CD4-positive, alpha-beta T cell (primary cell): ENCODE results near the gene SLC44A1. TPM values are rescaled to one million over a fixed set of nuclear protein-coding genes. Genes with fewer than 3 reads are reported as not detected.

Experiments
- ATAC-seq: fragments of 200-7000 bp; cut with Tn5 transposase; one replicate; pipeline ENCODE4 v1.10.0; 2022; ENCODE audit warnings: mild to moderate bottlenecking; ENCODE audit not compliant: poor library complexity
- CTCF ChIA-PET: fragments of 350-600 bp; sonication (Branson Sonifier 250); formaldehyde crosslinking; loops from one replicate; lab custom pipeline; 2021; ENCODE audit warnings: antibody characterized with exemption, inconsistent platforms; lab: Charles Lee
- POLR2A ChIA-PET: fragments of 350-600 bp; sonication (Branson Sonifier 250); formaldehyde crosslinking; loops from one replicate; lab custom pipeline; 2021; ENCODE audit warnings: antibody characterized with exemption, inconsistent platforms; lab: Charles Lee
- DNase-seq, 14 experiments: peaks; one replicate each; pipeline ENCODE4 v3.0.0-alpha.2; 2013 to 2020; ENCODE audit warnings: mixed read lengths in 2 of 14
- H3K27ac ChIP-seq, 2 donors: one replicate each; pipeline versions ENCODE4 v1.5.1 to v1.7.0; 2013; ENCODE audit warnings: low read length in 2 of 2, low read depth in 1 of 2, mild to moderate bottlenecking in 1 of 2
- H3K27me3 ChIP-seq, 2 experiments: 1 replicate in 1 of 2; 2 replicates in 1 of 2; pipeline versions ENCODE4 v1.6.1 to v1.7.0; 2013; ENCODE audit warnings: low read length in 2 of 2, control low read depth in 1 of 2, mild to moderate bottlenecking in 1 of 2, moderate library complexity in 1 of 2; ENCODE audit not compliant: insufficient read depth in 2 of 2, control insufficient read depth in 1 of 2
- H3K36me3 ChIP-seq: one replicate; pipeline ENCODE4 v1.6.1; 2013; ENCODE audit warnings: low read length, control low read depth; ENCODE audit not compliant: insufficient read depth
- H3K4me1 ChIP-seq: one replicate; pipeline ENCODE4 v1.6.1; 2013; ENCODE audit warnings: low read length, control low read depth; ENCODE audit not compliant: insufficient read depth
- H3K4me3 ChIP-seq: one replicate; pipeline ENCODE4 v1.5.1; 2013; ENCODE audit warnings: mild to moderate bottlenecking, low read length, moderate library complexity
- H3K9me3 ChIP-seq, 2 experiments: 1 replicate in 1 of 2; 2 replicates in 1 of 2; pipeline versions ENCODE4 v1.6.1 to v1.7.0; 2013; ENCODE audit warnings: low read length in 2 of 2, mild to moderate bottlenecking in 2 of 2, control low read depth in 1 of 2, moderate library complexity in 1 of 2; ENCODE audit not compliant: control insufficient read depth in 1 of 2, insufficient read depth in 1 of 2
- H3K27ac Mint-ChIP-seq: one replicate; pipeline ENCODE4 v1.8.0; 2020; ENCODE audit warnings: mixed read lengths
- H3K27me3 Mint-ChIP-seq: one replicate; pipeline ENCODE4 v1.8.0; 2021; ENCODE audit warnings: mixed read lengths
- H3K36me3 Mint-ChIP-seq: one replicate; pipeline ENCODE4 v1.8.0; 2021; ENCODE audit warnings: low read depth, mixed read lengths
- H3K4me1 Mint-ChIP-seq: one replicate; pipeline ENCODE4 v1.8.0; 2021; ENCODE audit warnings: low read depth, mixed read lengths
- H3K4me3 Mint-ChIP-seq: one replicate; pipeline ENCODE4 v1.8.0; 2020; ENCODE audit warnings: mild to moderate bottlenecking, mixed read lengths
- H3K9me3 Mint-ChIP-seq: one replicate; pipeline ENCODE4 v1.8.0; 2020; ENCODE audit warnings: mixed read lengths
- intact Hi-C, 2 experiments: fragments of 100-400 bp; cut with DNase I in 1 of 2; cut with micrococcal nuclease in 1 of 2; formaldehyde crosslinking; loops; one replicate each; pipeline versions ENCODE4 v1.15.1 to v1.9.0; 2023 to 2025; cut with DNase I, micrococcal nuclease
- total RNA-seq, 174 experiments: library from RNA in 2 of 174; stranded (reverse) in 2 of 174; gene quantifications; one replicate each; pipeline ENCODE4 v1.2.3 and lab custom pipeline; 2021 to 2026
- TF ChIP-seq, protein P1 (sequence below): fragments of 200-600 bp; IDR thresholded peaks from one replicate; pipeline ENCODE4 v1.8.0; 2022; ENCODE audit warnings: antibody characterized with exemption, mild to moderate bottlenecking

The SLC44A1 gene
- total RNA-seq, 2 experiments from 2014 or later: 5.1 to 5.9 TPM

DNA sequence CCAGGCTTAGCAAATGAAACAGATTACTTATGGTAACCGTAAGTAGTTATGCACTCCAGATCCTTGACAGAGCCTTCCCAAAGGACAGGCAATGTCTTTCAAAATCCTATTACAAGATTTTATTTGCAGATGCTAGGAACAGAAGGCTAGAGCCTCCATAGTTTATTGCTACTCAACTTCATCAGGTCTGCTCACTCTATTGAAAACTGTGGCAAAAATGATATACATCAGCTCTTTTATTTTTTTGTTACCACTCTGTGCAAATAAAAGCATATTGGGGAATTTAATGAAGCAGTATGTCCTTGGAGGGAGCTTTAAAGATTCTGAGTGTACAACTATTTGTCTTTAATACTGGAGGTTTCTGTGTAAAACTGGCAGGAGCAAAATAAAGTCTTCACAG lies 46.5 kb downstream of the SLC44A1 start:
- ChIA-PET CTCF (interaction anchor here (1.1 kb wide), 1 partner anchor 62 kb away, joined by 3 read pairs; no protein-coding TSS in a partner anchor), POLR2A (no interaction called here)
- Mint-ChIP-seq H3K4me1 (peaks cover 20% of the 10 kb centered on the region), H3K36me3 (no peaks in the 10 kb centered on the region), H3K9me3 (no peaks in the 10 kb centered on the region), H3K4me3 (no peak overlapping the region), H3K27me3 (no peaks in the 10 kb centered on the region), H3K27ac (no peak overlapping the region)
- no peak overlapping the region for H3K27ac ChIP-seq
- no peak overlapping the region for H3K4me3 ChIP-seq
- H3K36me3 ChIP-seq: no peaks in the 10 kb centered on the region
- TF ChIP-seq, protein P1, sequence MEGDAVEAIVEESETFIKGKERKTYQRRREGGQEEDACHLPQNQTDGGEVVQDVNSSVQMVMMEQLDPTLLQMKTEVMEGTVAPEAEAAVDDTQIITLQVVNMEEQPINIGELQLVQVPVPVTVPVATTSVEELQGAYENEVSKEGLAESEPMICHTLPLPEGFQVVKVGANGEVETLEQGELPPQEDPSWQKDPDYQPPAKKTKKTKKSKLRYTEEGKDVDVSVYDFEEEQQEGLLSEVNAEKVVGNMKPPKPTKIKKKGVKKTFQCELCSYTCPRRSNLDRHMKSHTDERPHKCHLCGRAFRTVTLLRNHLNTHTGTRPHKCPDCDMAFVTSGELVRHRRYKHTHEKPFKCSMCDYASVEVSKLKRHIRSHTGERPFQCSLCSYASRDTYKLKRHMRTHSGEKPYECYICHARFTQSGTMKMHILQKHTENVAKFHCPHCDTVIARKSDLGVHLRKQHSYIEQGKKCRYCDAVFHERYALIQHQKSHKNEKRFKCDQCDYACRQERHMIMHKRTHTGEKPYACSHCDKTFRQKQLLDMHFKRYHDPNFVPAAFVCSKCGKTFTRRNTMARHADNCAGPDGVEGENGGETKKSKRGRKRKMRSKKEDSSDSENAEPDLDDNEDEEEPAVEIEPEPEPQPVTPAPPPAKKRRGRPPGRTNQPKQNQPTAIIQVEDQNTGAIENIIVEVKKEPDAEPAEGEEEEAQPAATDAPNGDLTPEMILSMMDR: no peak
- H3K4me1 ChIP-seq: no peaks in the 10 kb centered on the region
- no peak for ATAC-seq
- no peak for DNase-seq
- H3K27me3 ChIP-seq: no peaks in the 10 kb centered on the region
- no peaks in the 10 kb centered on the region for H3K9me3 ChIP-seq
- intact Hi-C loops: loop anchor here in 1 of 2 experiments (5.0 kb wide), 1 partner anchor 51 kb away; no protein-coding TSS in a partner anchor

- no peaks in the 10 kb centered on the region for H3K36me3 ChIP-seq
- no peaks in the 10 kb centered on the region for H3K27me3 ChIP-seq
- H3K27me3 Mint-ChIP-seq: no peaks in the 10 kb centered on the region
- CTCF ChIA-PET: interaction anchor here (1.1 to 1.3 kb wide), 2 partner anchors 46 to 63 kb away, joined by 3 to 4 read pairs; no protein-coding TSS in a partner anchor
- H3K4me1 Mint-ChIP-seq: peaks cover 20% of the 10 kb centered on the region
- intact Hi-C loops: loop anchor here in 1 of 2 experiments (5.0 kb wide), 1 partner anchor 51 kb away; no protein-coding TSS in a partner anchor
- H3K27ac ChIP-seq: no peak overlapping the region
- DNase-seq (no peak), ATAC-seq (no peak)
- no peaks in the 10 kb centered on the region for H3K4me1 ChIP-seq
- TF ChIP-seq, protein P1: no peak
- H3K9me3 ChIP-seq: no peaks in the 10 kb centered on the region
- POLR2A ChIA-PET: interaction anchor here (0.5 kb wide), 1 partner anchor 12 kb away, joined by 3 read pairs; no protein-coding TSS in a partner anchor
- H3K27ac Mint-ChIP-seq: no peak overlapping the region
- H3K4me3 ChIP-seq: no peak overlapping the region
- H3K4me3 Mint-ChIP-seq: no peak overlapping the region
- H3K36me3 Mint-ChIP-seq: no peaks in the 10 kb centered on the region
- H3K9me3 Mint-ChIP-seq: no peaks in the 10 kb centered on the region
These were observed 47.0 kb downstream of the SLC44A1 start for GRCh38 chr9:105291422-105291859.

DNA sequence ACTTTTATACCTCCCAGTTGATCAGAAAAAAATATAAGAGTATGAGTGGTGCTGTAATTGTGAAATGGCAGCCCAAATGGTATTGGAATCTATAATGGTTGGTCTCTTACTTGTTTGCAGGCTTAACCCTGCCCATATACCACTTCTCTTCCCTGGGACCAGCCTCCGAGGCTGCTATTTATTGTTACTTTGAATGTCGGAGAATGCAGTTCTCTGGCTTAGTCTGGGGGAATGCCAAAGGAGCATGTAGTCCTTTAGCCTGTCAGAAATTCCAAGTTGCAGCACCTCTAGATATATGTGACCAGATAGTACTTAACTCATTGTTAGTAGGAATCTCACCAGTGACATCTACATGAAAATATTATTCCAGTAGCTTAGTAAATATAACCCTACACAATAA lies 47.5 kb downstream of the SLC44A1 start:
- intact Hi-C loops: loop anchor here in 1 of 2 experiments (5.0 kb wide), 1 partner anchor 50 kb away; no protein-coding TSS in a partner anchor
- Histone ChIP-seq H3K27ac (no peak overlapping the region), H3K4me1 (no peaks in the 10 kb centered on the region), H3K9me3 (no peaks in the 10 kb centered on the region), H3K4me3 (no peak overlapping the region), H3K27me3 (no peaks in the 10 kb centered on the region), H3K36me3 (no peaks in the 10 kb centered on the region)
- Mint-ChIP-seq H3K9me3 (no peaks in the 10 kb centered on the region), H3K4me1 (peaks cover 20% of the 10 kb centered on the region), H3K4me3 (no peak overlapping the region), H3K36me3 (no peaks in the 10 kb centered on the region), H3K27me3 (no peaks in the 10 kb centered on the region), H3K27ac (no peak overlapping the region)
- CTCF ChIA-PET: interaction anchor here (1.1 to 1.3 kb wide), 2 partner anchors 47 to 63 kb away, joined by 3 to 4 read pairs; no protein-coding TSS in a partner anchor
- TF ChIP-seq, protein P1: no peak
- POLR2A ChIA-PET: interaction anchor here (0.5 kb wide), 1 partner anchor 13 kb away, joined by 3 read pairs; no protein-coding TSS in a partner anchor
- ATAC-seq (no peak), DNase-seq (no peak)
